HT1080 (cell line): Measurements from ENCODE around the gene MN1. TPM values are rescaled to one million over a fixed set of nuclear protein-coding genes. Genes with fewer than 3 reads are reported as not detected.

Source experiments
- DNase-seq: peaks from one replicate; pipeline ENCODE4 v3.0.0-alpha.2; 2015; ENCODE audit warnings: low read depth
- polyA plus RNA-seq, 2 experiments: library from polyadenylated mRNA; depleted of rRNA; stranded (reverse); fragments of >200 nt; gene quantifications; 2 replicates each; pipeline ENCODE4 v1.2.3, GENCODE V29; 2015
- total RNA-seq: library from RNA; depleted of rRNA; stranded (reverse); fragments of >200 nt; shearing (Covaris generic); gene quantifications from 2 replicates; pipeline ENCODE4 v1.2.3, GENCODE V29; 2014; rRNA removed

Gene MN1
- 0.37 and 0.69 TPM in 2 replicates for total RNA-seq
- polyA plus RNA-seq (2015; cell fraction: cytosol; rRNA removed), result 0.66 and 0.72 TPM in 2 replicates
- polyA plus RNA-seq (2015; cell fraction: nucleus; rRNA removed), result 1.0 and 1.2 TPM in 2 replicates

DNA sequence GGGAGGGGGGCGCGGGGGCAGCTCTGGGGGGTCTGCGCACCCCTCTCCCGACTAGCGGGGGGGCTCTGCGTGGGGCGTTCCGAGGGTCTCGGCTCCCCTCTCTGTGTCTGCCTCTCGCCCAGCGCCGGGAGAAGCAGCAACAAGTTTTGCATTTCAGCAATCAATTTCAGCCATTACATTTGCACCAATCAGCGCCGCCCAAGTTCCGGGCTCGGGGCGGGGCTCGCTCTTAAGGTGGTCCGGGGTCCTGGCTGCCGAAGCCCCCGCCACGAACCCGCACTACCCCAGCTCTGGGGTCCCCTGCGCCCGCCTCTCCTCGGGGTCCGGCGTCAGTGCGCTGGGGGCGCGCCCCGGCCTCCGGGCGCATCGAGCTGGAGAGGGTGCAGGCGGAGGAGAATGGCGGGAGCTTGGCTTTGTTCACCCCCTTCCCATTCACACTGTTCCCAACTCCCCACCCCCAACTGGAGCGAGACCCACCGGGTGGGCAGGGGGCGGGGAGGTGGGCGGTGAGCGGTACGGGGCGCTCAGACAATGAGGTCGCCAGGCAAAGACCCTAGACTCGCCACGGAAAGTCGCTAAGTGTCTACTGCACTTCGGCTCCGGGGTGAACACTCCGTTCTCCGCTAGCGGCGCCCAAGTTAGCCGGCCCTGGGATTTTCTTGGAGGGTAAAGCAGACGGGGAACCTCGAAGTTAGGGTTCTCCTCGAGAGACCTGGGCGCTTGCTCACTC, at the start of gene MN1:
TSS of gene MN1 (minus strand) at position 141 of the 730 bp plus-strand sequence. CDS start 1,213 bp downstream, outside the sequence.
- DNase-seq, result no peak

GRCh38 chr22:27850000-27850521, 48.5 kb upstream of the MN1 start:
- DNase-seq, result no peak

DNA sequence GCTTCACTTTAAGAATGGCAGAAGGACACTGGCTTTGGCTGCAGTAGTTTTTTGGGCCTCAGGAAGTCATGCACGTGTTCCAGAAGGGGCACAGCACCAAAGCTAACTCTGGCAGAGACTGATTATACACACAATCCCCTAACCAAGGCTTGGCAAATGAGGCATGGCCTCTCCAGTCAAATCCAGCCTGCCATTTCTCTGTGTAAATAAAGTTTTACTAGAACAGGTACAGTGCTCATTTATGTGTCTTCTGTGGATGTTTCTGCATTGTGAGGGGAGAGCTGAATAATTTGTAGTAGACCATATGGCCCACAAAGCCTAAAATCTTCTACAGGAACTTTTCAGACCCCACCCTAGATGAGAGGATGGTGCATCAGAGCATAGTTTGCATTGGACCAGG, 46.4 kb upstream of the MN1 start:
- DNase-seq, result no peak

GRCh38 chr22:27846910-27847309, 45.4 kb upstream of the MN1 start:
- DNase-seq, result no peak

- DNase-seq, result no peak
Observed at GRCh38 chr22:27846248-27846757, 44.7 kb upstream of the MN1 start.

DNA sequence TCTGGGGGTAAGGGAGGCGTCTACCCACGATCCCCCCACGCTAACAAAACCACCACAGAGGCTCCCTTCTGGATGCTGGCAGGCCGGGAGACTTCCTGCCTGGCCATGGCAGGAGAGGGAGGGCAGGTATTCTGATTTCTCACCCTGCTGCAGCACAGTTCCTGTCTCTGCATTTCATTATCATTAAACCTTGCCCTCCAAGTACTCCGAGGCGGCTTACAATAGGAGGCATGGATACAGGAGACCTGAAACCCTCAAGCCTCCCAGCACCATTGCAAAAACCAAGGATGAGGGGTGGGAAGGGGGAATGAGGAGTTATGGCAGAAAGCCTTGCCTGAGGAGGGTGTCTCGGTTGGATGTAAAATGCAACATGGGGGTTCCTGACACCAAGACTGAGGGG, 44.1 kb upstream of the MN1 start:
- no peak for DNase-seq

DNA sequence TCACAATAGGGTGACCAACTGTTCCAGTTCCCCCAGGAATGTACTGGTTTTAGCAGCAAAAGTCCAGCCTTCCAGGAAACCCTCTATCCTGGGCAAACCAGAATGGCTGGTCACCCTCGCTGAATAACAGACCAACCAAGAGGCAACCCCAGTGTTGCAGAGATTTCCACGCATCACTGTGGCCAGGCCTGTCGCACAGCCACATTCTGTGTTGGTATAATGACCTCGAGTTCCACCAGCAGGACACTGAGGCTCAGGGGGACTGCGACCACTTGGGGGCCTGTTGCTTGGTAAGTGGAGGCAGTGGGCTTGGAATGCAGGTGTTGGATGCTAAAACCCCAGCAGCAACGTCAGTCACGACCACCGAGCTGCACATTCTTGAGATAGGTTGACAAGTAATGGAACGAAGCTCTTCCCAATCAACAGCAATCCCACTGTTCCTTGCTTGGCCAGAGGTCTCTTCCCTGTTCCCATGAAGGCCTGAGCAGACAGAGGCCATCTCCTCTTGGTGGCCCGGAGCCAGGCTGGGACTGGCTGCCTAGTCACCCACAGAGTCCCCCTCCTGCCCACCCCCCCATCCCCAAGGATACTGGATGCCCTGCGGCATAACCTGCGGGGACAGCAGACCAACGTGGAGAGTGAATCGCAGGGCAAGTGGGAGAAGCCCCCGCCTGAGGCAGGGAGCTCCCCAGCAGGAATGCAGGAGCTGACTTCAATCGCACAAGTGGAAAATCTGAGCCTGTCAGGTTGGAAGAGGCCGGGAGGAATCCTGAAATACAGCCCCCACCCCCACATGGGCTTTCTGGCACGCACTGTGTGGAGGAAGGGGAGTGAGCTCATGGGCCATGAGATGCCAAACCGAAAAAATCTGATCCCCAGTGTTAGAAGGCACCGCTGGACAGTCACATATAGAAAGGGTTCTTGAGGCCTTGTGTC, 43.4 kb upstream of the MN1 start:
- DNase-seq, result no peak

DNA sequence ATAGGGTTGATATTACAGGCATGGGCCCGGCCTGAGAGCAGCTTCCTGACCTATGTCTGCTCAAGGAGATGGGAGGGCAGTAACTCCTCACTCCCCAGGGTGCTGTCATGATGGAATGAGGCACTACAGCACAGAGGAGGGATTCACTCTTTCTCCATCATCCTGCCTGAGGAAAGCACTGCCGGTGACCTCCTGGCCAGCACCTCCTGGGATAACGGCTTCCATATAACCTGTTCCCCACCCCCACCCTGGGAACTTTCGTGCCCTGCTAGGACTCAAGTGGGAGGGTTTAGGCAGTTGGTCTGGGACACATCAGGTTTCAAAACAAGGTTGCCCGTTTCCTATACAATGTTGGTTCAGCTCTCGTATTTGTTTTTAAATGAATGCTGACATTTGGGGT, 42.7 kb upstream of the MN1 start:
- no peak for DNase-seq

DNA sequence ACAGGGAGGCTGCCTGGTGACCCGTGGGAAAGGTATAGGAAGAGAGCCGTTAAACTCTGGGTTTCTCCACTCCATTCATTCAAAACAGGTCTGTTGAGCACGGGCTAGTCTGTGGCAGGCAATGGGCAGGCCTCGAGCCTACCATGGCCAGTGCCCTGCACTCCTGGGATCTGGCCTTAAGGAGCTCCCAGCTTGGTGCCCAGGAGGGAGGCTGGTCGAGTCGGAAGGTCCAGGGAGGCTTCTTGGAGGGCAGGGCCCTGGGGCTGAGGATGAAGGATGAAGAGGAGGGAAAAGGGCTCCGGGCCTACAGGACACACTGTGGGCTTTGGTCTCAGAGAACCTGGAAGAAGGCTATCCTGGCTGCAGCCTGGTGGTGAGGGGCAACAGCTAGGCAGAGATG, 41.9 kb upstream of the MN1 start:
- no peak for DNase-seq

- no peak for DNase-seq
Observed at GRCh38 chr22:27842669-27843431, 41.3 kb upstream of the MN1 start.

- no peak for DNase-seq
Observed at GRCh38 chr22:27842201-27842600, 40.6 kb upstream of the MN1 start.

DNA sequence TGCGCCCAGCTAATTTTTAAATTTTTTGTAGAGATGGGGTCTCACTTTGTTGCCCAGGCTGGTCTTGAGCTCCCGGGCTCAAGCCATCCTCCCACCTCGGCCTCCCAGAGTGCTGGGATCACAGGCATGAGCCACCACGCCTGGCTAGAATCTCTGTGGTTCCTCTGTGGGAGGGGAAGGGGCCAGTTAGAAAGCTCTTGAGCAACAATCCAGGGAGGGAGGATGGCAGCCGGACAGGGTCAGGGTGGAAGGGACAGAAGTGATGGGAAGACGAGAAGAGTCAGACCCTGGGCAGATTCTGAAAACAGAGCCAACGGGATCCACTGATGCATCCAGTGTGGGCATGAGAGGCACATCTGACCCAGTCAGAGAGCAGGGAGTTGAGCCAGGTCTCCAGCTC, 38.9 kb upstream of the MN1 start:
- no peak for DNase-seq

GRCh38 chr22:27839057-27839660, 37.6 kb upstream of the MN1 start:
- no peak for DNase-seq

DNA sequence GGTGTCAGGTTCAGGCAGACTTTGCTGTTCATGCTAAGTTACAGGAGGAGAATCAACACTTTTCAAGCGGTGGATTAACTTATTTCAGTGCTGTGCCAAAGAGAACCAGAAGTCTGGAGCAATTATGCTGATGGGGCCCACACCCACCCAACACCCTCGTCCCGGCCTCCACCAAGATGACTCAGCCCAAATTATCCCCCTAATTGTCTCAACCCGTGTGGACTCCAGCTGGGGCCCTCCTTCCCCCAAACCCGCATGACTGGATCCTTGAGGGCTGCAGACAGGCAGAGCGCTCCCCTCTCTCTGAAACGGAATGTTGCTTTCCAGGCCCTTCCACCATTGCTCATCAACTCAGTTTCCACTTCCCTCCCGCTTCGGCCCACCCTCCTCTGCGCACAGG, 34.6 kb upstream of the MN1 start:
- DNase-seq, result no peak

DNA sequence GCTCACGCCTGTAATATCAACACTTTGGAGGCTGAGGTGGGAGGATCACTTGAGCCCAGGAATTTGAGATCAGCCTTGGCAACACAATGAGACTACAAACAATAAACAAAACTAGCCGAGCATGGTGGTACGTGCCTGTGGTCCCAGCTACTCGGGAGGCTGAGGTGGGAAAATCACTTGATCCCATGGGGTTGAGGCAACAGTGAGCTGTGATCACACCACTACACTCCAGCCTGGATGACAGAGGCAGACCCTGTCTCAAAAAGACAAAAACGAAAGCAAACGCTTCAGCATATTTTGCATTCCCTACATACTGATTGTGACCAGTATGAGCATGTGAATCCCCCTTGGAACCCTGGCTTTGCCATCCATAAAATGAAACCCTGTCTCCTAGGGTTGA, 33.9 kb upstream of the MN1 start:
- DNase-seq, result no peak

DNA sequence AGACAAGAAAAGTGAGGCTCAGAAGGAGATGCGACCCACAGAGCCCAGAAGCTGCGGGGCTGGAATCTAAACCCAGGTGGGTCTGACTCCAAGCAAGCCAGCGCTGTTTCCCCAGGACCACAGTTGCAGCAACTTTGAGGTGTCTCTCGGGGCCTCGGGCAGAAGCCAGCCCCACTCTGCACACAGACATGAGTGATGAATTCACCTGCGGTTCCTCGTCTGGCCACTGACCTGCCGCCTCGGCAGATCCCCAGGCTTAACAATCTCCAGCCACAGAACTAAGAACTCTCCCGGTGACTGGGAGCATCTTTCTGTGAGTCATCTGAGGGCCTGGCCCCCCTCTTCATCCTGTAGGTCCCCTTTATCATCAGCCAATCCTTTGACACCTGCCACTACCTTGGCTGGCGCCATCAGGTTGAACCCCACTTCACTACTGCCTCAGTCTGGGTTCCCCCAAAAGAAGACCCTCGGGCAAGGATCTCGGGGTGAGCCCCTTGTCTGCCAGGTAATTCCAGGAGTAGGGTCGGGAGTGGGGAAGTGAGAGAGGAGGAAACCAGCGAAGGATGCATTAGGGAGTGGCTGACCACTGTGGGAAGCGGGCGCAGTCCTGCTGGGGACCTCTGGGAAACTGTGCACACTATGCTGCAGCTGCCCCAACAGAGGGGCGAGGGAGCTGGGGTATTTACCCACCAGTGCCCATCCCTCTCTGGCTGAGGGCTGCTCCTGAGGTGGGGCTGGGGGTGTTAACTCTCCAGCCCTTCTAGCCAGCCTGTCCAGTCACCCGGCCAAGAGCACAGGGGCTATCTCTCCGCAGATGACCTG, 33.0 kb upstream of the MN1 start:
- DNase-seq, result no peak

- DNase-seq, result no peak
Observed at GRCh38 chr22:27833803-27834202, 32.2 kb upstream of the MN1 start.

- DNase-seq, result no peak
Observed at GRCh38 chr22:27832606-27833005, 31.1 kb upstream of the MN1 start.

- DNase-seq, result no peak
Observed at GRCh38 chr22:27829620-27830019, 28.1 kb upstream of the MN1 start.
